Neutrophil (primary cell): ENCODE data around the gene KCNG4.

Experiments used
- H3K27ac ChIP-seq: fragments of 200-600 bp; sonication (generic); 2 replicates; pipeline ENCODE4 v1.5.1; 2016; ENCODE audit warnings: mild to moderate bottlenecking, moderate library complexity
- H3K27me3 ChIP-seq: fragments of 200-600 bp; sonication (generic); 2 replicates; pipeline ENCODE4 v1.6.0; 2016; ENCODE audit warnings: mild to moderate bottlenecking
- H3K36me3 ChIP-seq: fragments of 200-600 bp; sonication (generic); 2 replicates; pipeline ENCODE4 v1.5.1; 2017
- H3K4me1 ChIP-seq, 2 experiments: fragments of 200-600 bp in 1 of 2; sonication (generic) in 1 of 2; 1 replicate in 1 of 2; 2 replicates in 1 of 2; pipeline versions ENCODE4 v1.5.1 to v1.6.1; 2013 to 2016; ENCODE audit warnings: low read depth in 1 of 2, low read length in 1 of 2, mild to moderate bottlenecking in 1 of 2, moderate library complexity in 1 of 2; ENCODE audit not compliant: control insufficient read depth in 1 of 2, insufficient read depth in 1 of 2
- H3K4me3 ChIP-seq, 2 experiments: fragments of 200-600 bp in 1 of 2; sonication (generic) in 1 of 2; 1 replicate in 1 of 2; 2 replicates in 1 of 2; pipeline ENCODE4 v1.5.1; 2013 to 2016; ENCODE audit warnings: low read depth in 1 of 2, low read length in 1 of 2, mild to moderate bottlenecking in 1 of 2, moderate library complexity in 1 of 2
- H3K9me3 ChIP-seq: fragments of 200-600 bp; sonication (generic); 2 replicates; pipeline ENCODE4 v1.5.1; 2016
- TF ChIP-seq, protein P1 (sequence below): fragments of 200-600 bp; sonication (generic); IDR thresholded peaks from 2 replicates; pipeline ENCODE4 v1.5.1; 2016; ENCODE audit warnings: antibody characterized with exemption

KCNG4 gene

DNA sequence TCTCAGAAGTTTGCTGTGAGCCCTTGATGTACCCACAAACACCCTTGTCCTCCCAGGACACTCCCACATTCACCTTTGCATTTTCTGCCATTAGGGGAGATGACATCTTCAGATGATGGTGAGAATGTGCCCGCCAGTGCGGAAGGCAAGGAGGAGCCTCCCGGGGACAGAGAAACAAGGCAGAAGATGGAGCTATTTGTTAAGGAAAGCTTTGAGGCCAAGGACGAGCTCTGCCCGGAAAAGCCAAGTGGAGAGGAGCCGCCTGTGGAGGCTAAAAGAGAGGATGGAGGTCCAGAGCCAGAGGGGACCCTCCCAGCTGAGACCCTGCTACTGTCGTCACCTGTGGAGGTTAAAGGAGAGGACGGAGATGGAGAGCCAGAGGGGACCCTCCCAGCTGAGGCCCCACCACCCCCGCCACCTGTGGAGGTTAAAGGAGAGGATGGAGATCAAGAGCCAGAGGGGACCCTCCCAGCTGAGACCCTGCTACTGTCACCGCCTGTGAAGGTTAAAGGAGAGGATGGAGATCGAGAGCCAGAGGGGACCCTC lies 70.0 kb downstream of the KCNG4 start:
- TF ChIP-seq, protein P1, sequence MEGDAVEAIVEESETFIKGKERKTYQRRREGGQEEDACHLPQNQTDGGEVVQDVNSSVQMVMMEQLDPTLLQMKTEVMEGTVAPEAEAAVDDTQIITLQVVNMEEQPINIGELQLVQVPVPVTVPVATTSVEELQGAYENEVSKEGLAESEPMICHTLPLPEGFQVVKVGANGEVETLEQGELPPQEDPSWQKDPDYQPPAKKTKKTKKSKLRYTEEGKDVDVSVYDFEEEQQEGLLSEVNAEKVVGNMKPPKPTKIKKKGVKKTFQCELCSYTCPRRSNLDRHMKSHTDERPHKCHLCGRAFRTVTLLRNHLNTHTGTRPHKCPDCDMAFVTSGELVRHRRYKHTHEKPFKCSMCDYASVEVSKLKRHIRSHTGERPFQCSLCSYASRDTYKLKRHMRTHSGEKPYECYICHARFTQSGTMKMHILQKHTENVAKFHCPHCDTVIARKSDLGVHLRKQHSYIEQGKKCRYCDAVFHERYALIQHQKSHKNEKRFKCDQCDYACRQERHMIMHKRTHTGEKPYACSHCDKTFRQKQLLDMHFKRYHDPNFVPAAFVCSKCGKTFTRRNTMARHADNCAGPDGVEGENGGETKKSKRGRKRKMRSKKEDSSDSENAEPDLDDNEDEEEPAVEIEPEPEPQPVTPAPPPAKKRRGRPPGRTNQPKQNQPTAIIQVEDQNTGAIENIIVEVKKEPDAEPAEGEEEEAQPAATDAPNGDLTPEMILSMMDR: no peak
- Histone ChIP-seq H3K27ac (no peak overlapping the region), H3K4me3 (no peak overlapping the region), H3K27me3 (peaks cover 30% of the 10 kb centered on the region), H3K4me1 (peaks cover 0 to 6% of the 10 kb centered on the region in 2 experiments), H3K36me3 (no peaks in the 10 kb centered on the region), H3K9me3 (no peaks in the 10 kb centered on the region)
